Muscle layer of colon (tissue), 2 donors: ENCODE results near the gene IZUMO3.
"Not testable (repeated sequence)": the region's sequence is repeated elsewhere in the genome, so short reads cannot be mapped to it uniquely, and the experiment has no call there.

Experiments used
- H3K27ac ChIP-seq: one replicate; pipeline ENCODE4 v1.7.0; 2013; ENCODE audit warnings: low read depth, mild to moderate bottlenecking, low read length, moderate library complexity
- H3K27me3 ChIP-seq, 2 donors: one replicate each; pipeline ENCODE4 v1.7.0; 2013; ENCODE audit warnings: low read length in 2 of 2, mild to moderate bottlenecking in 2 of 2; ENCODE audit not compliant: insufficient read depth in 2 of 2, control insufficient read depth in 1 of 2
- H3K36me3 ChIP-seq: one replicate; pipeline ENCODE4 v1.7.0; 2013; ENCODE audit warnings: mild to moderate bottlenecking, low read length; ENCODE audit not compliant: insufficient read depth
- H3K4me1 ChIP-seq: one replicate; pipeline ENCODE4 v1.7.0; 2013; ENCODE audit warnings: mild to moderate bottlenecking, low read length; ENCODE audit not compliant: insufficient read depth
- H3K4me3 ChIP-seq, 2 donors: one replicate each; pipeline ENCODE4 v1.7.0; 2013; ENCODE audit warnings: low read length in 2 of 2, low read depth in 1 of 2, mild to moderate bottlenecking in 1 of 2, moderate library complexity in 1 of 2
- H3K9ac ChIP-seq: one replicate; pipeline ENCODE4 v1.7.0; 2013; ENCODE audit warnings: low read length
- H3K9me3 ChIP-seq: one replicate; pipeline ENCODE4 v1.7.0; 2013; ENCODE audit warnings: mild to moderate bottlenecking, low read length
- donor health status: abdominal sarcoma.
- donor health status: Adenocarcinoma of cecum.

IZUMO3 gene

GRCh38 chr9:24545847-24546522, at the start of gene IZUMO3:
IZUMO3 (minus strand) TSS chr9:24545897; CDS start chr9:24545649, 248 bp downstream.
- Histone ChIP-seq H3K4me3 (no peak within 1 kb of the TSS), H3K27ac (no peak within 1 kb of the TSS), H3K9me3 (no peaks in the 10 kb centered on the region), H3K9ac (no peak within 1 kb of the TSS), H3K27me3 (no peaks in the 10 kb centered on the region), H3K36me3 (no peaks in the 10 kb centered on the region), H3K4me1 (no peaks in the 10 kb centered on the region)

- Histone ChIP-seq H3K4me3 (no peak overlapping the region), H3K9ac (no peak overlapping the region), H3K36me3 (no peaks in the 10 kb centered on the region), H3K27me3 (no peaks in the 10 kb centered on the region), H3K4me1 (no peaks in the 10 kb centered on the region), H3K27ac (no peak overlapping the region), H3K9me3 (no peaks in the 10 kb centered on the region)
These were observed 48.6 kb upstream of the IZUMO3 start for GRCh38 chr9:24594234-24594850.

GRCh38 chr9:24590432-24590831, 44.7 kb upstream of the IZUMO3 start:
- no peaks in the 10 kb centered on the region for H3K36me3 ChIP-seq
- no peaks in the 10 kb centered on the region for H3K27me3 ChIP-seq
- no peak overlapping the region for H3K27ac ChIP-seq
- no peak overlapping the region for H3K4me3 ChIP-seq
- H3K9ac ChIP-seq, result no peak overlapping the region
- no peaks in the 10 kb centered on the region for H3K4me1 ChIP-seq
- no peaks in the 10 kb centered on the region for H3K9me3 ChIP-seq

GRCh38 chr9:24587883-24588282, 42.2 kb upstream of the IZUMO3 start:
- Histone ChIP-seq H3K9ac (no peak overlapping the region), H3K27ac (no peak overlapping the region)

GRCh38 chr9:24582146-24583126, 36.7 kb upstream of the IZUMO3 start:
- Histone ChIP-seq H3K4me1 (no peaks in the 10 kb centered on the region), H3K27me3 (no peaks in the 10 kb centered on the region), H3K27ac (no peak overlapping the region)

More at GRCh38 chr9:24587883-24588282, 42.2 kb upstream of the IZUMO3 start:
- no peaks in the 10 kb centered on the region for H3K36me3 ChIP-seq
- H3K9me3 ChIP-seq, result no peaks in the 10 kb centered on the region
- no peaks in the 10 kb centered on the region for H3K27me3 ChIP-seq
- no peak overlapping the region for H3K4me3 ChIP-seq
- no peaks in the 10 kb centered on the region for H3K4me1 ChIP-seq

GRCh38 chr9:24580005-24580404, 34.3 kb upstream of the IZUMO3 start:
- H3K36me3 ChIP-seq, H3K27me3 ChIP-seq, H3K4me1 ChIP-seq, H3K4me3 ChIP-seq, H3K9ac ChIP-seq, H3K27ac ChIP-seq, H3K9me3 ChIP-seq: not testable (repeated sequence)

More at GRCh38 chr9:24582146-24583126, 36.7 kb upstream of the IZUMO3 start:
- Histone ChIP-seq H3K4me3 (no peak overlapping the region), H3K36me3 (no peaks in the 10 kb centered on the region), H3K9ac (no peak overlapping the region), H3K9me3 (no peaks in the 10 kb centered on the region)

- Histone ChIP-seq H3K27me3 (no peaks in the 10 kb centered on the region), H3K9ac (no peak overlapping the region), H3K27ac (no peak overlapping the region)
These were observed 26.7 kb upstream of the IZUMO3 start for GRCh38 chr9:24572406-24572805.

GRCh38 chr9:24561957-24562356, 16.3 kb upstream of the IZUMO3 start:
- Histone ChIP-seq H3K9me3 (no peaks in the 10 kb centered on the region), H3K4me1 (no peaks in the 10 kb centered on the region), H3K9ac (no peak overlapping the region), H3K4me3 (no peak overlapping the region), H3K36me3 (no peaks in the 10 kb centered on the region), H3K27ac (no peak overlapping the region), H3K27me3 (no peaks in the 10 kb centered on the region)

More at GRCh38 chr9:24572406-24572805, 26.7 kb upstream of the IZUMO3 start:
- H3K4me3 ChIP-seq, result no peak overlapping the region
- no peaks in the 10 kb centered on the region for H3K36me3 ChIP-seq
- H3K9me3 ChIP-seq, result no peaks in the 10 kb centered on the region
- H3K4me1 ChIP-seq, result no peaks in the 10 kb centered on the region

- Histone ChIP-seq H3K9me3 (no peaks in the 10 kb centered on the region), H3K4me1 (no peaks in the 10 kb centered on the region), H3K27ac (no peak overlapping the region), H3K4me3 (no peak overlapping the region), H3K36me3 (no peaks in the 10 kb centered on the region), H3K9ac (no peak overlapping the region), H3K27me3 (no peaks in the 10 kb centered on the region)
These were observed 7.5 kb upstream of the IZUMO3 start for GRCh38 chr9:24553183-24553552.

GRCh38 chr9:24552526-24553182, 7.0 kb upstream of the IZUMO3 start:
- H3K9ac ChIP-seq, result no peak overlapping the region
- H3K36me3 ChIP-seq, result no peaks in the 10 kb centered on the region
- no peaks in the 10 kb centered on the region for H3K4me1 ChIP-seq
- H3K27me3 ChIP-seq, result no peaks in the 10 kb centered on the region
- H3K9me3 ChIP-seq, result no peaks in the 10 kb centered on the region
- no peak overlapping the region for H3K4me3 ChIP-seq
- no peak overlapping the region for H3K27ac ChIP-seq

GRCh38 chr9:24545285-24545684, 412 bp downstream of the IZUMO3 start:
- Histone ChIP-seq H3K4me1 (no peaks in the 10 kb centered on the region), H3K36me3 (no peaks in the 10 kb centered on the region), H3K9ac (no peak overlapping the region), H3K27me3 (no peaks in the 10 kb centered on the region), H3K27ac (no peak overlapping the region), H3K9me3 (no peaks in the 10 kb centered on the region), H3K4me3 (no peak overlapping the region)
